ENCODE measurements around the gene CDKN2AIP. TPM values are rescaled to one million over a fixed set of nuclear protein-coding genes. Genes with fewer than 3 reads are reported as not detected.

Gene CDKN2AIP
- total and polyA plus RNA-seq, 10 of the 15 experiments (the other 5 are each of a cell fraction or from before 2014, with no cell fraction given) = 6.0 to 22.7 (median 15.9) TPM

GRCh38 chr4:183495184-183495583, 50.7 kb downstream of the CDKN2AIP start:
- Histone ChIP-seq H3K4me1 (ENCODE audit: control insufficient read depth, insufficient read depth, low read length) (no peaks in the 10 kb centered on the region), H3K79me2 (ENCODE audit: control insufficient read depth, insufficient read depth, low read length) (no peaks in the 10 kb centered on the region), H3K9me3 (replicated peaks; ENCODE audit: control insufficient read depth, insufficient read depth, low read length) (no peaks in the 10 kb centered on the region), H4K20me1 (ENCODE audit: control insufficient read depth, insufficient read depth) (no peaks in the 10 kb centered on the region), H3K27me3 (replicated peaks in 1 of 2; ENCODE audit: control insufficient read depth in 2 of 2, insufficient read depth in 2 of 2, low read length in 1 of 2) (no peaks in the 10 kb centered on the region), H3K4me2 (ENCODE audit: control insufficient read depth, insufficient read depth) (no peak overlapping the region), H3K36me3 (ENCODE audit: control insufficient read depth in 2 of 2, insufficient read depth in 2 of 2, low read length in 1 of 2) (no peaks in the 10 kb centered on the region), H3K27ac (ENCODE audit: control insufficient read depth, insufficient read depth) (no peak overlapping the region), H3K4me3 (no peak overlapping the region), H2AFZ (ENCODE audit: control insufficient read depth, low read depth, low read length) (no peak overlapping the region), H3K9ac (ENCODE audit: control insufficient read depth, insufficient read depth, low read length) (no peak overlapping the region)
- CTCF ChIA-PET = no interaction called here
- TF ChIP-seq, protein P1, sequence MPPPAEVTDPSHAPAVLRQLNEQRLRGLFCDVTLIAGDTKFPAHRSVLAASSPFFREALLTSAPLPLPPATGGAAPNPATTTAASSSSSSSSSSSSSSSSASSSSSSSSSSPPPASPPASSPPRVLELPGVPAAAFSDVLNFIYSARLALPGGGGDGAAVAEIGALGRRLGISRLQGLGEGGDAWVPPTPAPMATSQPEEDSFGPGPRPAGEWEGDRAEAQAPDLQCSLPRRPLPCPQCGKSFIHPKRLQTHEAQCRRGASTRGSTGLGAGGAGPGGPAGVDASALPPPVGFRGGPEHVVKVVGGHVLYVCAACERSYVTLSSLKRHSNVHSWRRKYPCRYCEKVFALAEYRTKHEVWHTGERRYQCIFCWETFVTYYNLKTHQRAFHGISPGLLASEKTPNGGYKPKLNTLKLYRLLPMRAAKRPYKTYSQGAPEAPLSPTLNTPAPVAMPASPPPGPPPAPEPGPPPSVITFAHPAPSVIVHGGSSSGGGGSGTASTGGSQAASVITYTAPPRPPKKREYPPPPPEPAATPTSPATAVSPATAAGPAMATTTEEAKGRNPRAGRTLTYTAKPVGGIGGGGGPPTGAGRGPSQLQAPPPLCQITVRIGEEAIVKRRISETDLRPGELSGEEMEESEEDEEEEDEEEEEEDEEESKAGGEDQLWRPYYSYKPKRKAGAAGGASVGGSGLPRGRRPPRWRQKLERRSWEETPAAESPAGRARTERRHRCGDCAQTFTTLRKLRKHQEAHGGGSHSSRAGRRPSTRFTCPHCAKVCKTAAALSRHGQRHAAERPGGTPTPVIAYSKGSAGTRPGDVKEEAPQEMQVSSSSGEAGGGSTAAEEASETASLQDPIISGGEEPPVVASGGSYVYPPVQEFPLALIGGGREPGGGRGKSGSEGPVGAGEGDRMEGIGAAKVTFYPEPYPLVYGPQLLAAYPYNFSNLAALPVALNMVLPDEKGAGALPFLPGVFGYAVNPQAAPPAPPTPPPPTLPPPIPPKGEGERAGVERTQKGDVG (CRISPR knock-in tag; IDR thresholded peaks at IDR 0.05) = no peak
- TF ChIP-seq RELB (IDR thresholded peaks at IDR 0.05; ENCODE audit: low read depth) (no peak), BCL11A (IDR thresholded peaks at IDR 0.05; ENCODE audit: low read depth, low read length) (no peak), KLF5 (IDR thresholded peaks at IDR 0.05; ENCODE audit: partially characterized antibody) (no peak), MTA2 (IDR thresholded peaks at IDR 0.05; ENCODE audit: low read depth) (no peak), TCF3 (IDR thresholded peaks at IDR 0.05; ENCODE audit: borderline replicate concordance, insufficient read depth, low read depth, low read length) (no peak), IRF3 (IDR thresholded peaks at IDR 0.05) (no peak), MTA3 (IDR thresholded peaks at IDR 0.05; ENCODE audit: borderline replicate concordance, low read length) (no peak)
- SMC1A ChIA-PET (ENCODE audit: uncharacterized antibody, unreplicated experiment) = no interaction called here
- 92% methylated on average over 3 of the region's 3 CpGs for WGBS (ENCODE audit: insufficient coverage, insufficient replicate concordance, low lambda C conversion rate, missing lambda C conversion rate)
- POLR2A ChIA-PET = no interaction called here
- DNase-seq (ENCODE audit: low read depth, low spot score) (no peak), FAIRE-seq (no peak), ATAC-seq (no peak)
- in situ Hi-C loops (cut with MboI) (no loop called here), intact Hi-C loops (cut with micrococcal nuclease; ENCODE audit: unreplicated experiment) (no loop called here)
- RAD21 ChIA-PET (ENCODE audit: unreplicated experiment) = no interaction called here
- no TSS peak for BruUV-seq (replicated peaks)

Other genes starting within 250 kb of the CDKN2AIP start
- gene CLDN22, start 124.4 kb upstream of the CDKN2AIP start, total RNA-seq (2014; rRNA removed) = not detected in 2 replicates
- gene CLDN22, start 124.4 kb upstream of the CDKN2AIP start, total RNA-seq (2014; rRNA removed; fragmentation: Illumina TruSeq; extraction: Trizol) = not detected in 2 replicates
- not detected in 2 replicates for gene CLDN22, start 124.4 kb upstream of the CDKN2AIP start, total RNA-seq (2021)
- not detected in 2 replicates for gene CLDN22, start 124.4 kb upstream of the CDKN2AIP start, polyA plus RNA-seq (2011; rRNA removed)
- not detected in 2 replicates for gene CLDN22, start 124.4 kb upstream of the CDKN2AIP start, polyA plus RNA-seq (2014; fragmentation: Illumina TruSeq; extraction: Trizol)
- gene CLDN22, start 124.4 kb upstream of the CDKN2AIP start, polyA plus RNA-seq (2014; fragmentation: Nextera tagmentation; extraction: Ambion mirVana) = not detected
- not detected in 2 replicates for gene CLDN22, start 124.4 kb upstream of the CDKN2AIP start, polyA plus RNA-seq (2014; rRNA removed)
- not detected for gene CLDN22, start 124.4 kb upstream of the CDKN2AIP start, polyA plus RNA-seq (2016; fragmentation: Nextera tagmentation; extraction: Ambion mirVana)
- not detected in 2 replicates for gene CLDN24, start 122.2 kb upstream of the CDKN2AIP start, total RNA-seq (2014; rRNA removed)
- gene CLDN24, start 122.2 kb upstream of the CDKN2AIP start, total RNA-seq (2014; rRNA removed; fragmentation: Illumina TruSeq; extraction: Trizol) = not detected in 2 replicates
- not detected in 2 replicates for gene CLDN24, start 122.2 kb upstream of the CDKN2AIP start, total RNA-seq (2021)
- not detected in 2 replicates for gene CLDN24, start 122.2 kb upstream of the CDKN2AIP start, polyA plus RNA-seq (2011; rRNA removed)
- not detected in 2 replicates for gene CLDN24, start 122.2 kb upstream of the CDKN2AIP start, polyA plus RNA-seq (2014; fragmentation: Illumina TruSeq; extraction: Trizol)
- not detected for gene CLDN24, start 122.2 kb upstream of the CDKN2AIP start, polyA plus RNA-seq (2014; fragmentation: Nextera tagmentation; extraction: Ambion mirVana)
- not detected in 2 replicates for gene CLDN24, start 122.2 kb upstream of the CDKN2AIP start, polyA plus RNA-seq (2014; rRNA removed)
- gene CLDN24, start 122.2 kb upstream of the CDKN2AIP start, polyA plus RNA-seq (2016; fragmentation: Nextera tagmentation; extraction: Ambion mirVana) = not detected
- gene ING2, start 60.4 kb downstream of the CDKN2AIP start, total RNA-seq (2014; rRNA removed) = 5.1 and 8.7 TPM in 2 replicates
- gene ING2, start 60.4 kb downstream of the CDKN2AIP start, total RNA-seq (2014; rRNA removed; fragmentation: Illumina TruSeq; extraction: Trizol) = 9.5 and 10.0 TPM in 2 replicates
- 7.0 and 7.2 TPM in 2 replicates for gene ING2, start 60.4 kb downstream of the CDKN2AIP start, total RNA-seq (2021)
- gene ING2, start 60.4 kb downstream of the CDKN2AIP start, polyA plus RNA-seq (2011; rRNA removed) = 12.1 and 20.0 TPM in 2 replicates
- 16.1 and 19.9 TPM in 2 replicates for gene ING2, start 60.4 kb downstream of the CDKN2AIP start, polyA plus RNA-seq (2014; fragmentation: Illumina TruSeq; extraction: Trizol)
- gene ING2, start 60.4 kb downstream of the CDKN2AIP start, polyA plus RNA-seq (2014; fragmentation: Nextera tagmentation; extraction: Ambion mirVana) = 1 to 10 TPM; 3.3 to 6.6 TPM
- 11.7 and 11.9 TPM in 2 replicates for gene ING2, start 60.4 kb downstream of the CDKN2AIP start, polyA plus RNA-seq (2014; rRNA removed)
- gene ING2, start 60.4 kb downstream of the CDKN2AIP start, polyA plus RNA-seq (2016; fragmentation: Nextera tagmentation; extraction: Ambion mirVana) = 10 to 100 TPM; 13.6 to 15.4 TPM
- 21.8 and 23.9 TPM in 2 replicates for gene RWDD4, start 214.5 kb downstream of the CDKN2AIP start, total RNA-seq (2014; rRNA removed)
- 23.1 and 23.6 TPM in 2 replicates for gene RWDD4, start 214.5 kb downstream of the CDKN2AIP start, total RNA-seq (2014; rRNA removed; fragmentation: Illumina TruSeq; extraction: Trizol)
- gene RWDD4, start 214.5 kb downstream of the CDKN2AIP start, total RNA-seq (2021) = 18.6 TPM in 2 replicates
- 19.2 and 26.2 TPM in 2 replicates for gene RWDD4, start 214.5 kb downstream of the CDKN2AIP start, polyA plus RNA-seq (2011; rRNA removed)
- gene RWDD4, start 214.5 kb downstream of the CDKN2AIP start, polyA plus RNA-seq (2014; fragmentation: Illumina TruSeq; extraction: Trizol) = 20.7 and 30.5 TPM in 2 replicates
- gene RWDD4, start 214.5 kb downstream of the CDKN2AIP start, polyA plus RNA-seq (2014; fragmentation: Nextera tagmentation; extraction: Ambion mirVana) = 10 to 100 TPM; 11.2 to 12.2 TPM
- gene RWDD4, start 214.5 kb downstream of the CDKN2AIP start, polyA plus RNA-seq (2014; rRNA removed) = 15.3 and 15.8 TPM in 2 replicates
- gene RWDD4, start 214.5 kb downstream of the CDKN2AIP start, polyA plus RNA-seq (2016; fragmentation: Nextera tagmentation; extraction: Ambion mirVana) = 10 to 100 TPM; 36.3 to 37.8 TPM
- gene TRAPPC11, start 214.7 kb downstream of the CDKN2AIP start, total RNA-seq (2014; rRNA removed) = 22.4 and 31.4 TPM in 2 replicates
- gene TRAPPC11, start 214.7 kb downstream of the CDKN2AIP start, total RNA-seq (2014; rRNA removed; fragmentation: Illumina TruSeq; extraction: Trizol) = 28.1 and 28.8 TPM in 2 replicates
- 24.5 and 26.2 TPM in 2 replicates for gene TRAPPC11, start 214.7 kb downstream of the CDKN2AIP start, total RNA-seq (2021)
- gene TRAPPC11, start 214.7 kb downstream of the CDKN2AIP start, polyA plus RNA-seq (2011; rRNA removed) = 40.5 and 59.9 TPM in 2 replicates
- gene TRAPPC11, start 214.7 kb downstream of the CDKN2AIP start, polyA plus RNA-seq (2014; fragmentation: Illumina TruSeq; extraction: Trizol) = 36.1 and 40.5 TPM in 2 replicates
- gene TRAPPC11, start 214.7 kb downstream of the CDKN2AIP start, polyA plus RNA-seq (2014; fragmentation: Nextera tagmentation; extraction: Ambion mirVana) = 1 to 10 TPM; 7.3 to 10.0 TPM
- 17.7 and 20.4 TPM in 2 replicates for gene TRAPPC11, start 214.7 kb downstream of the CDKN2AIP start, polyA plus RNA-seq (2014; rRNA removed)
- 10 to 100 TPM; 20.0 to 22.2 TPM for gene TRAPPC11, start 214.7 kb downstream of the CDKN2AIP start, polyA plus RNA-seq (2016; fragmentation: Nextera tagmentation; extraction: Ambion mirVana)

Data from GM12878 (cell line).